Activated CD4-positive, alpha-beta T cell treated with anti-CD3 and anti-CD28 coated beads, Interleukin-2, amount 10 ng/mL, durations not matched to agents 24 days and 14 days (primary cell): Measurements from ENCODE around the gene BRMS1L. TPM values are rescaled to one million over a fixed set of nuclear protein-coding genes. Genes with fewer than 3 reads are reported as not detected.
A peak's percentile ranks its signal among the peaks of the same experiment; 100 is the strongest.
"Not testable (repeated sequence)": the region's sequence is repeated elsewhere in the genome, so short reads cannot be mapped to it uniquely, and the experiment has no call there.

Experiments
- DNase-seq: peaks from one replicate; pipeline ENCODE4 v3.0.0; 2022
- H3K27ac Mint-ChIP-seq: one replicate; pipeline ENCODE4 v1.8.0; 2022; ENCODE audit warnings: mild to moderate bottlenecking, mixed read lengths
- H3K27me3 Mint-ChIP-seq: one replicate; pipeline ENCODE4 v1.8.0; 2022; ENCODE audit warnings: mixed read lengths
- H3K36me3 Mint-ChIP-seq: one replicate; pipeline ENCODE4 v1.8.0; 2022; ENCODE audit warnings: low read depth, mild to moderate bottlenecking, mixed read lengths
- H3K4me1 Mint-ChIP-seq: one replicate; pipeline ENCODE4 v1.8.0; 2021; ENCODE audit warnings: mixed read lengths
- H3K4me3 Mint-ChIP-seq: one replicate; pipeline ENCODE4 v1.8.0; 2022; ENCODE audit warnings: mild to moderate bottlenecking, moderate library complexity, mixed read lengths
- H3K9me3 Mint-ChIP-seq: one replicate; pipeline ENCODE4 v1.8.0; 2021; ENCODE audit warnings: mixed read lengths
- intact Hi-C: fragments of 100-400 bp; cut with micrococcal nuclease; formaldehyde crosslinking; loops from one replicate; pipeline ENCODE4 v1.15.1; 2023
- total RNA-seq: library from RNA; stranded (reverse); gene quantifications from 2 replicates; pipeline ENCODE4 v1.2.3, GENCODE V29; 2022

BRMS1L gene
- total RNA-seq, 1 donor from 2014 or later, result 8.2 TPM

GRCh38 chr14:35809597-35809996 is 16.5 kb upstream of the BRMS1L start:
- H3K36me3 Mint-ChIP-seq, result peaks cover 6% of the 10 kb centered on the region
- peaks cover 20% of the 10 kb centered on the region for H3K4me1 Mint-ChIP-seq
- no peak for DNase-seq
- no peaks in the 10 kb centered on the region for H3K9me3 Mint-ChIP-seq
- intact Hi-C loops, result loop anchor here (1.0 to 5.0 kb wide), 6 partner anchors 17 to 827 kb away; partner anchors contain the start of genes BRMS1L, FAM177A1, INSM2 and SRP54
- H3K4me3 Mint-ChIP-seq, result no peak overlapping the region
- peaks cover 1% of the 10 kb centered on the region for H3K27me3 Mint-ChIP-seq
- peak overlapping the region; percentile 20 for H3K27ac Mint-ChIP-seq

GRCh38 chr14:35810963-35811362 is 15.2 kb upstream of the BRMS1L start:
- Mint-ChIP-seq H3K27ac (no peak overlapping the region), H3K4me1 (peaks cover 20% of the 10 kb centered on the region), H3K4me3 (no peak overlapping the region), H3K9me3 (no peaks in the 10 kb centered on the region), H3K27me3 (peaks cover 1% of the 10 kb centered on the region), H3K36me3 (peaks cover 3% of the 10 kb centered on the region)
- DNase-seq, result no peak
- intact Hi-C loops, result loop anchor here (5.0 kb wide), 1 partner anchor 374 kb away; no protein-coding TSS in a partner anchor

- no peak overlapping the region for H3K27ac Mint-ChIP-seq
- peak; percentile 95 for DNase-seq
- peaks cover 1% of the 10 kb centered on the region for H3K4me1 Mint-ChIP-seq
- H3K27me3 Mint-ChIP-seq, result peaks cover 4% of the 10 kb centered on the region
- H3K36me3 Mint-ChIP-seq, result no peaks in the 10 kb centered on the region
- H3K9me3 Mint-ChIP-seq, result no peaks in the 10 kb centered on the region
- intact Hi-C loops, result loop anchor here (5.0 kb wide), 2 partner anchors 377 to 387 kb away; no protein-coding TSS in a partner anchor
- no peak overlapping the region for H3K4me3 Mint-ChIP-seq
Observed at GRCh38 chr14:35814371-35815005, 11.7 kb upstream of the BRMS1L start.

- intact Hi-C loops, result loop anchor here (5.0 kb wide), 1 partner anchor 391 kb away; no protein-coding TSS in a partner anchor
- H3K27ac Mint-ChIP-seq, result no peak overlapping the region
- H3K4me1 Mint-ChIP-seq, result peaks cover 7% of the 10 kb centered on the region
- H3K9me3 Mint-ChIP-seq, result no peaks in the 10 kb centered on the region
- H3K27me3 Mint-ChIP-seq, result peaks cover 13% of the 10 kb centered on the region
- peak; percentile 76 for DNase-seq
- no peak overlapping the region for H3K4me3 Mint-ChIP-seq
- H3K36me3 Mint-ChIP-seq, result no peaks in the 10 kb centered on the region
Observed at GRCh38 chr14:35818346-35819115, 7.6 kb upstream of the BRMS1L start.

- Mint-ChIP-seq H3K4me3 (no peak overlapping the region), H3K27ac (no peak overlapping the region), H3K36me3 (no peaks in the 10 kb centered on the region), H3K27me3 (peaks cover 13% of the 10 kb centered on the region), H3K4me1 (peaks cover 7% of the 10 kb centered on the region), H3K9me3 (no peaks in the 10 kb centered on the region)
- peak; percentile 50 for DNase-seq
- intact Hi-C loops, result loop anchor here (5.0 to 10.0 kb wide), 2 partner anchors 393 to 695 kb away; partner anchors contain the start of genes PPP2R3C and PRORP
Observed at GRCh38 chr14:35819591-35820540, 6.3 kb upstream of the BRMS1L start.

GRCh38 chr14:35821564-35822411 is 4.3 kb upstream of the BRMS1L start:
- Mint-ChIP-seq H3K27me3 (peaks cover 9% of the 10 kb centered on the region), H3K36me3 (no peaks in the 10 kb centered on the region), H3K9me3 (no peaks in the 10 kb centered on the region), H3K4me1 (peaks cover 13% of the 10 kb centered on the region), H3K4me3 (no peak overlapping the region), H3K27ac (no peak overlapping the region)
- DNase-seq, result peak; percentile 76
- intact Hi-C loops, result loop anchor here (10.0 kb wide), 1 partner anchor 697 kb away; the partner anchor contains the start of genes PPP2R3C and PRORP

GRCh38 chr14:35822501-35822900 is 3.6 kb upstream of the BRMS1L start:
- no peak overlapping the region for H3K27ac Mint-ChIP-seq
- intact Hi-C loops, result loop anchor here (10.0 kb wide), 1 partner anchor 698 kb away; the partner anchor contains the start of genes PPP2R3C and PRORP
- DNase-seq, result peak; percentile 45
- H3K4me3 Mint-ChIP-seq, result no peak overlapping the region
- no peaks in the 10 kb centered on the region for H3K9me3 Mint-ChIP-seq
- peaks cover 19% of the 10 kb centered on the region for H3K4me1 Mint-ChIP-seq
- H3K36me3 Mint-ChIP-seq, result no peaks in the 10 kb centered on the region
- H3K27me3 Mint-ChIP-seq, result peaks cover 9% of the 10 kb centered on the region

GRCh38 chr14:35824446-35825165 is 1.5 kb upstream of the BRMS1L start:
- not testable (repeated sequence) for H3K27ac Mint-ChIP-seq, H3K27me3 Mint-ChIP-seq, H3K36me3 Mint-ChIP-seq, H3K9me3 Mint-ChIP-seq
- peak; percentile 48 for DNase-seq
- intact Hi-C loops, result loop anchor here (5.0 to 10.0 kb wide), 3 partner anchors 137 to 777 kb away; partner anchors contain the start of genes FAM177A1, PPP2R3C and PRORP
- H3K4me1 Mint-ChIP-seq, result peaks cover 25% of the 10 kb centered on the region
- H3K4me3 Mint-ChIP-seq, result peak overlapping the region; percentile 87

- H3K4me3 Mint-ChIP-seq, result peak overlapping the region; percentile 93
- intact Hi-C loops, result loop anchor here (1.0 to 10.0 kb wide), 5 partner anchors 17 to 779 kb away; partner anchors contain the start of genes FAM177A1, MBIP, PPP2R3C and PRORP
- H3K9me3 Mint-ChIP-seq, result no peaks in the 10 kb centered on the region
- no peak for DNase-seq
- H3K27me3 Mint-ChIP-seq, result peaks cover 5% of the 10 kb centered on the region
- H3K4me1 Mint-ChIP-seq, result peaks cover 25% of the 10 kb centered on the region
- H3K36me3 Mint-ChIP-seq, result peaks cover 4% of the 10 kb centered on the region
- peak overlapping the region; percentile 93 for H3K27ac Mint-ChIP-seq
Observed at GRCh38 chr14:35825968-35826217, 245 bp upstream of the BRMS1L start.

GRCh38 chr14:35826952-35827416 is 846 bp downstream of the BRMS1L start:
- peak overlapping the region; percentile 93 for H3K4me3 Mint-ChIP-seq
- H3K36me3 Mint-ChIP-seq, result peaks cover 11% of the 10 kb centered on the region
- no peak for DNase-seq
- intact Hi-C loops, result loop anchor here (1.0 to 10.0 kb wide), 5 partner anchors 18 to 780 kb away; partner anchors contain the start of genes FAM177A1, MBIP, PPP2R3C and PRORP
- peak overlapping the region; percentile 72 for H3K27ac Mint-ChIP-seq
- H3K9me3 Mint-ChIP-seq, result no peaks in the 10 kb centered on the region
- peaks cover 21% of the 10 kb centered on the region for H3K4me1 Mint-ChIP-seq
- peaks cover 2% of the 10 kb centered on the region for H3K27me3 Mint-ChIP-seq

- peak overlapping the region; percentile 93 for H3K4me3 Mint-ChIP-seq
Observed at GRCh38 chr14:35827678-35828472, 1.7 kb downstream of the BRMS1L start.

More at GRCh38 chr14:35827678-35828472, 1.7 kb downstream of the BRMS1L start:
- peaks cover 11% of the 10 kb centered on the region for H3K36me3 Mint-ChIP-seq
- no peaks in the 10 kb centered on the region for H3K27me3 Mint-ChIP-seq
- intact Hi-C loops, result loop anchor here (2.0 to 10.0 kb wide), 4 partner anchors 141 to 781 kb away; partner anchors contain the start of genes FAM177A1, MBIP, PPP2R3C and PRORP
- peaks cover 18% of the 10 kb centered on the region for H3K4me1 Mint-ChIP-seq
- no peak overlapping the region for H3K27ac Mint-ChIP-seq
- H3K9me3 Mint-ChIP-seq, result no peaks in the 10 kb centered on the region
- DNase-seq, result peak; percentile 52
